MV-4-11 (cell line): ENCODE measurements around the gene AMFR.
"Not testable (repeated sequence)": the region's sequence is repeated elsewhere in the genome, so short reads cannot be mapped to it uniquely, and the experiment has no call there.

Experiments used
- DNase-seq: peaks from one replicate; lab custom pipeline; 2025; lab: John Stamatoyannopoulos, UW

Gene AMFR

GRCh38 chr16:56423584-56424403, 1.6 kb downstream of the AMFR start:
- DNase-seq, result peak; percentile 69

GRCh38 chr16:56422896-56423441, 2.4 kb downstream of the AMFR start:
- DNase-seq, result no peak

- DNase-seq, result no peak
Measured at GRCh38 chr16:56421976-56422669, 3.2 kb downstream of the AMFR start.

GRCh38 chr16:56421313-56421712, 4.0 kb downstream of the AMFR start:
- DNase-seq, result no peak

- no peak for DNase-seq
Measured at GRCh38 chr16:56420613-56421012, 4.7 kb downstream of the AMFR start.

GRCh38 chr16:56419740-56420548, 5.4 kb downstream of the AMFR start:
- no peak for DNase-seq

- no peak for DNase-seq
Measured at GRCh38 chr16:56417138-56417537, 8.2 kb downstream of the AMFR start.

- peak; percentile 17 for DNase-seq
Measured at GRCh38 chr16:56415875-56416274, 9.5 kb downstream of the AMFR start.

- DNase-seq, result no peak
Measured at GRCh38 chr16:56414366-56414765, 11.0 kb downstream of the AMFR start.

GRCh38 chr16:56413381-56413780, 12.0 kb downstream of the AMFR start:
- DNase-seq, result no peak

GRCh38 chr16:56411624-56412023, 13.7 kb downstream of the AMFR start:
- DNase-seq, result no peak

- no peak for DNase-seq
Measured at GRCh38 chr16:56411123-56411522, 14.2 kb downstream of the AMFR start.

- DNase-seq, result peak; percentile 62
Measured at GRCh38 chr16:56409195-56409594, 16.1 kb downstream of the AMFR start.

- no peak for DNase-seq
Measured at GRCh38 chr16:56408379-56409098, 16.8 kb downstream of the AMFR start.

- peak; percentile 42 for DNase-seq
Measured at GRCh38 chr16:56405977-56406672, 19.2 kb downstream of the AMFR start.

GRCh38 chr16:56401482-56401881, 23.9 kb downstream of the AMFR start:
- no peak for DNase-seq

- DNase-seq, result no peak
Measured at GRCh38 chr16:56400458-56400857, 24.9 kb downstream of the AMFR start.

GRCh38 chr16:56399486-56399885, 25.9 kb downstream of the AMFR start:
- DNase-seq, result peak; percentile 38

GRCh38 chr16:56399047-56399446, 26.3 kb downstream of the AMFR start:
- no peak for DNase-seq

- not testable (repeated sequence) for DNase-seq
Measured at GRCh38 chr16:56396724-56397123, 28.6 kb downstream of the AMFR start.

- DNase-seq, result no peak
Measured at GRCh38 chr16:56389554-56389953, 35.8 kb downstream of the AMFR start.
